ENCODE measurements around the gene FER. TPM values are rescaled to one million over a fixed set of nuclear protein-coding genes. Genes with fewer than 3 reads are reported as not detected.

Gene FER
- total and polyA plus RNA-seq, 10 of the 15 experiments (the other 5 are each of a cell fraction or from before 2014, with no cell fraction given): 4.4 to 19.1 (median 9.6) TPM

- no peak for DNase-seq (ENCODE audit: low read depth, low spot score)
These were observed 280.4 kb downstream of the FER start for GRCh38 chr5:109027983-109028607.

More at GRCh38 chr5:109027983-109028607, 280.4 kb downstream of the FER start:
- no TSS peak for BruUV-seq (replicated peaks)
- Histone ChIP-seq H3K9ac (ENCODE audit: control insufficient read depth, insufficient read depth, low read length) (no peak overlapping the region; the same call in 1 of the 2 replicates), H3K79me2 (ENCODE audit: control insufficient read depth, insufficient read depth, low read length) (no peaks in the 10 kb centered on the region), H2AFZ (ENCODE audit: control insufficient read depth, low read depth, low read length) (peak overlapping the region; percentile 50; the same call in 1 of the 2 replicates), H3K9me3 (replicated peaks; ENCODE audit: control insufficient read depth, insufficient read depth, low read length) (no peaks in the 10 kb centered on the region), H3K27me3 (replicated peaks in 1 of 2; ENCODE audit: control insufficient read depth in 2 of 2, insufficient read depth in 2 of 2, low read length in 1 of 2) (no peaks in the 10 kb centered on the region), H3K36me3 (ENCODE audit: control insufficient read depth in 2 of 2, insufficient read depth in 2 of 2, low read length in 1 of 2) (no peaks in the 10 kb centered on the region), H4K20me1 (ENCODE audit: control insufficient read depth, insufficient read depth) (no peaks in the 10 kb centered on the region), H3K27ac (ENCODE audit: control insufficient read depth, insufficient read depth) (peak overlapping the region; percentile 6; the same call in 1 of the 2 replicates), H3K4me2 (ENCODE audit: control insufficient read depth, insufficient read depth) (no peak overlapping the region), H3K4me1 (ENCODE audit: control insufficient read depth, insufficient read depth, low read length) (peaks cover 10% of the 10 kb centered on the region), H3K4me3 (no peak overlapping the region)
- SMC1A ChIA-PET (ENCODE audit: uncharacterized antibody, unreplicated experiment): interaction anchor here (0.9 to 1.2 kb wide), 2 partner anchors 15 to 348 kb away, joined by 3 read pairs; no protein-coding TSS in a partner anchor
- in situ Hi-C loops (cut with MboI) (no loop called here), intact Hi-C loops (cut with micrococcal nuclease; ENCODE audit: unreplicated experiment) (no loop called here)
- CTCF ChIA-PET: no interaction called here
- POLR2A ChIA-PET: no interaction called here
- WGBS (ENCODE audit: insufficient coverage, insufficient replicate concordance, low lambda C conversion rate, missing lambda C conversion rate): 95% methylated on average over 1 of the region's 1 CpG
- ATAC-seq (no peak), FAIRE-seq (no peak)
- RAD21 ChIA-PET (ENCODE audit: unreplicated experiment): interaction anchor here (0.9 kb wide), 1 partner anchor 8 kb away, joined by 3 read pairs; no protein-coding TSS in a partner anchor
- TF ChIP-seq BCL3 (IDR thresholded peaks at IDR 0.05; ENCODE audit: borderline replicate concordance, insufficient read depth, low read depth, low read length, poor library complexity, severe bottlenecking): no peak
- no peak for TF ChIP-seq SRF (IDR thresholded peaks at IDR 0.05; ENCODE audit: low read depth in 2 of 2, low read length in 2 of 2)
- TF ChIP-seq ATF3 (IDR thresholded peaks at IDR 0.05; ENCODE audit: borderline replicate concordance, extremely low read depth, low read depth, low read length): no peak
- no peak for TF ChIP-seq SMAD1 (IDR thresholded peaks at IDR 0.05; ENCODE audit: low read depth, partially characterized antibody)
- TF ChIP-seq ASH2L (IDR thresholded peaks at IDR 0.05; ENCODE audit: borderline replicate concordance, low read depth): no peak
- no peak for TF ChIP-seq POLR2AphosphoS2 (IDR thresholded peaks at IDR 0.05; ENCODE audit: low read depth, low read length)
- TF ChIP-seq CHD4 (IDR thresholded peaks at IDR 0.05): no peak
- TF ChIP-seq NFIC (IDR thresholded peaks at IDR 0.05; ENCODE audit: low read depth, low read length): no peak
